Ureter (tissue), 1 donor: ENCODE measurements around the gene VWA5B1. TPM values are rescaled to one million over a fixed set of nuclear protein-coding genes. Genes with fewer than 3 reads are reported as not detected.

Experiments used
- DNase-seq: peaks from one replicate; pipeline ENCODE4 v3.0.0-alpha.2; 2020; ENCODE audit warnings: low spot score
- total RNA-seq: library from RNA; stranded (reverse); gene quantifications from one replicate; pipeline ENCODE4 v1.2.4, GENCODE V29; 2023
- donor health status: DM: yes; HTN: yes; CAD: no.

The VWA5B1 gene
- total RNA-seq, 1 donor from 2014 or later: 41.9 TPM

GRCh38 chr1:20385630-20386029 is 95.0 kb downstream of the VWA5B1 start:
- DNase-seq: no peak

GRCh38 chr1:20386323-20387081 is 95.8 kb downstream of the VWA5B1 start:
- no peak for DNase-seq

GRCh38 chr1:20389571-20389970 is 98.9 kb downstream of the VWA5B1 start:
- DNase-seq: no peak

- no peak for DNase-seq
These were observed 100.1 kb downstream of the VWA5B1 start for GRCh38 chr1:20390589-20391331.

GRCh38 chr1:20395255-20395654 is 104.6 kb downstream of the VWA5B1 start:
- no peak for DNase-seq

GRCh38 chr1:20398744-20399143 is 108.1 kb downstream of the VWA5B1 start:
- DNase-seq: no peak

GRCh38 chr1:20399196-20399595 is 108.5 kb downstream of the VWA5B1 start:
- no peak for DNase-seq

GRCh38 chr1:20399606-20400180 is 109.0 kb downstream of the VWA5B1 start:
- DNase-seq: no peak

GRCh38 chr1:20400341-20401177 is 109.9 kb downstream of the VWA5B1 start:
- no peak for DNase-seq

GRCh38 chr1:20401405-20402010 is 110.8 kb downstream of the VWA5B1 start:
- DNase-seq: no peak

GRCh38 chr1:20402585-20403422 is 112.1 kb downstream of the VWA5B1 start:
- no peak for DNase-seq

- no peak for DNase-seq
These were observed 112.9 kb downstream of the VWA5B1 start for GRCh38 chr1:20403423-20404145.

- DNase-seq: no peak
These were observed 113.8 kb downstream of the VWA5B1 start for GRCh38 chr1:20404466-20404865.

Other genes starting within 250 kb of the VWA5B1 start
- 2.4 TPM for gene PLA2G5, start 220.7 kb upstream of the VWA5B1 start, total RNA-seq
- not detected for gene PLA2G2D, start 171.3 kb upstream of the VWA5B1 start, total RNA-seq
- gene PLA2G2F, start 151.6 kb upstream of the VWA5B1 start, total RNA-seq: 19.2 TPM
- gene UBXN10, start 104.8 kb upstream of the VWA5B1 start, total RNA-seq: 3.6 TPM
- gene PLA2G2C, start 104.4 kb upstream of the VWA5B1 start, total RNA-seq: not detected
- 39.5 TPM for gene CAMK2N1, start 195.3 kb downstream of the VWA5B1 start, total RNA-seq
- 29.9 TPM for gene MUL1, start 217.3 kb downstream of the VWA5B1 start, total RNA-seq